Common myeloid progenitor, CD34-positive (primary cell): ENCODE results near the gene NRF1.

ENCODE experiments used
- CTCF ChIA-PET: fragments of 350-600 bp; sonication (Branson Sonifier 250); formaldehyde crosslinking; loops from one replicate; lab custom pipeline; 2021; ENCODE audit warnings: antibody characterized with exemption; lab: Charles Lee
- POLR2A ChIA-PET: fragments of 350-600 bp; sonication (Branson Sonifier 250); formaldehyde crosslinking; loops from one replicate; lab custom pipeline; 2021; ENCODE audit warnings: antibody characterized with exemption; lab: Charles Lee
- DNase-seq, 3 donors: peaks; one replicate each; pipeline versions ENCODE4 v3.0.0 to v3.0.0-alpha.2; 2013
- H3K27ac ChIP-seq, 2 experiments: 1 replicate in 1 of 2; 2 replicates in 1 of 2; pipeline ENCODE4 v1.7.0; 2013; ENCODE audit warnings: inconsistent platforms in 2 of 2, low read length in 2 of 2, mild to moderate bottlenecking in 2 of 2, low read depth in 1 of 2, moderate library complexity in 1 of 2; ENCODE audit not compliant: severe bottlenecking in 2 of 2, insufficient read depth in 1 of 2, poor library complexity in 1 of 2
- H3K27me3 ChIP-seq, 5 experiments: replicated peaks in 2 of 5; 1 replicate in 3 of 5; 2 replicates in 2 of 5; pipeline versions ENCODE4 v1.6.1 to v1.7.0; 2013; ENCODE audit warnings: low read length in 4 of 5, mild to moderate bottlenecking in 2 of 5, moderate library complexity in 2 of 5, inconsistent platforms in 1 of 5; ENCODE audit not compliant: insufficient read depth in 5 of 5, control insufficient read depth in 4 of 5
- H3K36me3 ChIP-seq, 4 experiments: 1 replicate in 2 of 4; 2 replicates in 2 of 4; pipeline versions ENCODE4 v1.6.1 to v1.7.0; 2013; ENCODE audit warnings: low read length in 3 of 4, control low read depth in 1 of 4, mild to moderate bottlenecking in 1 of 4; ENCODE audit not compliant: control insufficient read depth in 4 of 4, insufficient read depth in 4 of 4
- H3K4me1 ChIP-seq, 4 experiments: 1 replicate in 3 of 4; 2 replicates in 1 of 4; pipeline versions ENCODE4 v1.6.1 to v1.7.1; 2013; ENCODE audit warnings: low read length in 3 of 4, mild to moderate bottlenecking in 3 of 4, control low read depth in 1 of 4, inconsistent platforms in 1 of 4, moderate library complexity in 1 of 4; ENCODE audit not compliant: control insufficient read depth in 4 of 4, insufficient read depth in 4 of 4; ENCODE audit errors: control extremely low read depth in 1 of 4
- H3K4me3 ChIP-seq, 7 experiments: 1 replicate in 4 of 7; 2 replicates in 3 of 7; pipeline versions ENCODE4 v1.5.1 to v1.7.0; 2013; ENCODE audit warnings: mild to moderate bottlenecking in 7 of 7, low read length in 6 of 7, moderate library complexity in 6 of 7, inconsistent platforms in 2 of 7, low read depth in 2 of 7, control low read depth in 1 of 7; ENCODE audit not compliant: insufficient read depth in 4 of 7, control insufficient read depth in 1 of 7; ENCODE audit errors: extremely low read depth in 1 of 7
- H3K9me3 ChIP-seq, 5 experiments: 1 replicate in 4 of 5; 2 replicates in 1 of 5; pipeline versions ENCODE4 v1.6.1 to v1.7.1; 2013; ENCODE audit warnings: low read length in 4 of 5, mild to moderate bottlenecking in 2 of 5, inconsistent platforms in 1 of 5, low read depth in 1 of 5, moderate library complexity in 1 of 5; ENCODE audit not compliant: control insufficient read depth in 4 of 5, insufficient read depth in 2 of 5; ENCODE audit errors: control extremely low read depth in 1 of 5
- WGBS: methylation state at CpG from one replicate; pipeline ENCODE4 v1.1.5; 2013; ENCODE audit not compliant: insufficient coverage; 5-methylcytosine and 5-hydroxymethylcytosine counted together

NRF1 gene

GRCh38 chr7:129764247-129765084 is 152.9 kb downstream of the NRF1 start:
- Histone ChIP-seq H3K27me3 (peaks cover 0 to 1% (median 0%) of the 10 kb centered on the region in 5 experiments), H3K27ac (no peak overlapping the region), H3K4me1 (no peaks in the 10 kb centered on the region), H3K36me3 (no peaks in the 10 kb centered on the region), H3K9me3 (no peaks in the 10 kb centered on the region), H3K4me3 (no peak overlapping the region)
- WGBS, result 96% methylated on average over 5 of the region's 7 CpGs
- CTCF ChIA-PET, result interaction anchor here (1.0 to 1.5 kb wide), 2 partner anchors 9 to 10 kb away, joined by 3 read pairs; no protein-coding TSS in a partner anchor
- no peak for DNase-seq
- POLR2A ChIA-PET, result no interaction called here

- POLR2A ChIA-PET, result no interaction called here
- H3K4me3 ChIP-seq, result no peak overlapping the region
- WGBS, result 94% methylated on average over 2 of the region's 3 CpGs
- H3K9me3 ChIP-seq, result no peaks in the 10 kb centered on the region
- peaks cover 0 to 2% (median under 1%) of the 10 kb centered on the region in 4 experiments for H3K4me1 ChIP-seq
- CTCF ChIA-PET, result no interaction called here
- no peaks in the 10 kb centered on the region for H3K36me3 ChIP-seq
- peaks cover 0 to 2% (median 0%) of the 10 kb centered on the region in 5 experiments for H3K27me3 ChIP-seq
- H3K27ac ChIP-seq, result no peak overlapping the region
- no peak for DNase-seq
These were observed 153.8 kb downstream of the NRF1 start for GRCh38 chr7:129765352-129765751.

DNA sequence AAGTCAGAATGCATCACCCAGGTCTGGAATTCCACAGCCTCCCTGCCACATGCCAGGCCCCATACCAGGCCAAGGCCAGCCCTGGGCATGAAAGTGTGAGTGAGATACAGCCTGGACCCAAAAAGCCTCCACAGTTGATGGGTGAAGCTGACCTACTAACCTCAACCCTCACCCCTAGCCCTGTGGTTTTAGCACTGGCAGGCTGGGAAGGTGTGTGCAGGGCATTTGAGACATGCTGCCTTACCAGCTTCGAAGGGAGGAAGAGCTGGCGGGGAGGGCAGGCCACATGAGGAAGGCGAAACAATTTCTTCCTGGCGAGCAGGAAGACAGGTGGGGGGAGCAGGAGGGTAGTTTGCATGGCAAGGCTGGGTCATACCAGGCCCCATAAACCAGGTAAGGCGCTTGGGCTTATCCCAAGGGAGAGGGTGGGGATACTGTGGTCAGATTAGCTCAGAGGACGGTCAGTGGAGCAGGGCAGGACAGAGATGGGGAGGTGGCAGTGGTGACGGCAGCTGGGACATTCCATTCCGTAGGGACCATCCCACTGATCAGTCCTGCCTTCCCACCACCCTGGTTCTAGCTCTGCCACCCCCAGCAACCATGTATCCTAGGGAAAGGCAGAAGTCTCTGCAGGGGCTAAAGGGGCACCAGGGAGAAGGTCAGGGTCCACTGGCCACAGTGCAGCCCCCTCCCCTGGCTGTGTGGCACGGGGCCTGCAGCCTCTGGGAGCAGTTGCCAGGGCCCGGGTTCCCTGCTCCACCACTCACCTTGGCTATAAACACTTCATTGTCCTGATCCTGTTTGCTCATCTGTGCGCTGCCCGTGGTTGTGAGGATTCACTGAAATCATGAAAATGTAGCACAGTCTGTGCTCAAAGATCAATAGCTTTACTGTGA is 155.8 kb downstream of the NRF1 start:
- 90% methylated on average over 11 of the region's 12 CpGs for WGBS
- peak overlapping the region in 1 of 2 experiments; percentile 73 for H3K27ac ChIP-seq
- POLR2A ChIA-PET, result interaction anchor here (0.6 kb wide), 1 partner anchor 38 kb away, joined by 3 read pairs; no protein-coding TSS in a partner anchor
- no peak overlapping the region for H3K4me3 ChIP-seq
- no peak for DNase-seq
- CTCF ChIA-PET, result interaction anchor here (1.0 kb wide), 1 partner anchor 9 kb away, joined by 3 read pairs; no protein-coding TSS in a partner anchor
- H3K27me3 ChIP-seq, result peaks cover 0 to 6% (median 1%) of the 10 kb centered on the region in 5 experiments
- no peaks in the 10 kb centered on the region for H3K9me3 ChIP-seq
- peaks cover 0 to 14% (median 11%) of the 10 kb centered on the region in 4 experiments for H3K4me1 ChIP-seq
- no peaks in the 10 kb centered on the region for H3K36me3 ChIP-seq

DNA sequence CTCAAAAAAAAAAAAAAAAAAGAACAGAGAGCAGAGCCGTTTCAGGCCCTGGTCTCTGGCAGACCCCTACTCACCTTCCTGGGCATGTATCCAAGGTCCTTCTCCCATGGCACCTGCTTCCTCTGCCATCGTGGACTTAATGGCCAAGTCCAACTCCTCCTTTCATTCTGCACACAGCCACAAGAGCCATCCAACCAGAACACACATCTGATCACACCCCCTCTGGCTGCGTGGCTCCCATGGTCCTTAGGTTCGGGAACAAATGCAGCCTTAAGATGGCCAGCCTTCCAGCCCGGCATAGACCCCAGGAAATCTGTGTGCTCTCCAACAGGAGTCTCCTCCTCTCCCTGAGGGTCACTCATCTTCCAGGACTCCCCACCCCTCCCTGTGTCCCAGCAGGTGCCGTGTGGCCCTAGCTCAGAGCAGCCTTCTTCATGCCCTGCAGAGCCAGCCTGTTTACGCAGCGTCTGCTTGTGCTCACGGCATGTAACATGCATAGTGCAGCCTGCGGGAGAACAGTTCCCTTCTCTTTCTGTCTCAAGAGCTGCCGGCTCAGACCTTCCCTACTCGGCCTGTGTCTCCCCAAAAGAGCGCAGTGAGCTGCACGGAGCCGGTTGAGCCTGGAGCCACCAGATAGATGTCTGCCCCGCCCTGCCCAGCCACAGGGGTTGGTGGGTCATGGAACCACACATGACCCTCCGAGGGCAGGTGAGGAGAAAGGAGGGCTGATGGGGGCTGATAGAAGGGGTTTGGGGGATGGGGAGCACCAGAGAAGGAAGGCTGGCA is 157.3 kb downstream of the NRF1 start:
- ChIA-PET CTCF (interaction anchor here (1.0 kb wide), 2 partner anchors 11 to 12 kb away, joined by 3 read pairs; no protein-coding TSS in a partner anchor), POLR2A (no interaction called here)
- Histone ChIP-seq H3K9me3 (no peaks in the 10 kb centered on the region), H3K4me3 (no peak overlapping the region), H3K36me3 (no peaks in the 10 kb centered on the region), H3K27ac (peak overlapping the region in 1 of 2 experiments; percentile 19), H3K4me1 (peaks cover 0 to 14% (median 11%) of the 10 kb centered on the region in 4 experiments), H3K27me3 (peaks cover 0 to 8% (median 2%) of the 10 kb centered on the region in 5 experiments)
- WGBS, result 93% methylated on average over 10 of the region's 17 CpGs
- no peak for DNase-seq

DNA sequence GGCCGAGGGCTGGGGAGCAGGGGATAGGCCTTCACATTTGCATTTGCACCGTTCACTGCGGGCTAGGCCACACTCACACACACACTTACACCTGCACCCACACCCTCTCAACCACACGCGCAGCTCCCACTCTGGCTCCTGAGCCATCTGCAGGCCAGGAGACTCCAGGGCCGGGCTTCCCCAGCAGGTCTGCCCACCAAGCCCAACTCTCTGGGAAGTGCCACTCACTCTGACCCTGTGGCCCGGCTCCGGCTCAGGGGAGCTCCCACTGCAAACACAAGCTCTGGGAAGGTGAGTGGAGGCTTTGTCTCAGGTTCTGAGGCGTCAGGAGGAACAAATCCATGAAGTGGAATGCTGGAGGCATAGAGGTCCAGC is 157.9 kb downstream of the NRF1 start:
- no peak for DNase-seq
- H3K36me3 ChIP-seq, result no peaks in the 10 kb centered on the region
- no peak overlapping the region for H3K27ac ChIP-seq
- H3K27me3 ChIP-seq, result peaks cover 0 to 11% (median 2%) of the 10 kb centered on the region in 5 experiments
- no peaks in the 10 kb centered on the region for H3K9me3 ChIP-seq
- 98% methylated on average over 6 of the region's 9 CpGs for WGBS
- POLR2A ChIA-PET, result no interaction called here
- H3K4me3 ChIP-seq, result no peak overlapping the region
- H3K4me1 ChIP-seq, result peaks cover 0 to 14% (median 11%) of the 10 kb centered on the region in 4 experiments
- CTCF ChIA-PET, result interaction anchor here (1.0 kb wide), 1 partner anchor 13 kb away, joined by 3 read pairs; no protein-coding TSS in a partner anchor
